Breast epithelium (tissue), 3 donors: ENCODE results near the gene FEM1C.

Experiments
- POLR2A ChIP-seq: fragments of 450-650 bp; IDR thresholded peaks from one replicate; pipeline ENCODE4 v1.6.1; 2016; ENCODE audit warnings: antibody characterized with exemption, mild to moderate bottlenecking, moderate library complexity
- TF ChIP-seq, protein P1 (sequence below), 3 donors: fragments of 450-650 bp; IDR thresholded peaks; one replicate each; pipeline ENCODE4 v1.5.1; 2016 to 2017; ENCODE audit warnings: antibody characterized with exemption in 3 of 3, mild to moderate bottlenecking in 3 of 3, moderate library complexity in 3 of 3

DNA sequence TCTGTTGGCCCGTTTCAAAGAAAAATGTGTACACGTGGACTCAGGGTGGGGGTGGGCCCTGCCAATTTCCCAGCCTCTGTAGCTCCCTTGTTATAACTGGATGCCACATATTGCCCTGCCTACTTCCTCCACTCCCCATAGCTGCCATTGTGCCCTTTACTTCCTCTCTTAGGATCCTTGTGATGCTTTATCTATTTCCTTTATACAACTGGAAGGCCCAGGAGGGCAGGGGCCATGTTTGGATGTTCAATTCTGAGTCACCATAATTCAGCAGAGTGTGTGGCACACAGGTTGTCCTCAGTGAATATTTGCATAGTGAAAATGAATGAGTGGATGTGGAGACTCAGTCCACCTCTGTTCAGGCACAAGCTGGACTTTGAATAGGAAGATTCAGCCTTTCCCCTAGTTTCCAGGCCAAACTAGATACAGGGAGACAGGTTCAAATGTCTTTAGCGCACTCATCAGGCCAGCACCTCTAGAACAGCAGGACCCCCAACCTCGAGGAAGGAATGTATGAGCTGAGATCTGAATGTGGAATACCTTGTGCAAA, 10.6 kb upstream of the FEM1C start:
- TF ChIP-seq, protein P1, sequence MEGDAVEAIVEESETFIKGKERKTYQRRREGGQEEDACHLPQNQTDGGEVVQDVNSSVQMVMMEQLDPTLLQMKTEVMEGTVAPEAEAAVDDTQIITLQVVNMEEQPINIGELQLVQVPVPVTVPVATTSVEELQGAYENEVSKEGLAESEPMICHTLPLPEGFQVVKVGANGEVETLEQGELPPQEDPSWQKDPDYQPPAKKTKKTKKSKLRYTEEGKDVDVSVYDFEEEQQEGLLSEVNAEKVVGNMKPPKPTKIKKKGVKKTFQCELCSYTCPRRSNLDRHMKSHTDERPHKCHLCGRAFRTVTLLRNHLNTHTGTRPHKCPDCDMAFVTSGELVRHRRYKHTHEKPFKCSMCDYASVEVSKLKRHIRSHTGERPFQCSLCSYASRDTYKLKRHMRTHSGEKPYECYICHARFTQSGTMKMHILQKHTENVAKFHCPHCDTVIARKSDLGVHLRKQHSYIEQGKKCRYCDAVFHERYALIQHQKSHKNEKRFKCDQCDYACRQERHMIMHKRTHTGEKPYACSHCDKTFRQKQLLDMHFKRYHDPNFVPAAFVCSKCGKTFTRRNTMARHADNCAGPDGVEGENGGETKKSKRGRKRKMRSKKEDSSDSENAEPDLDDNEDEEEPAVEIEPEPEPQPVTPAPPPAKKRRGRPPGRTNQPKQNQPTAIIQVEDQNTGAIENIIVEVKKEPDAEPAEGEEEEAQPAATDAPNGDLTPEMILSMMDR (IDR thresholded peaks at IDR 0.05), result no peak
- no peak for TF ChIP-seq POLR2A
